SHP77 (cell line): ENCODE measurements around the gene MYO1C.
A peak's percentile ranks its signal among the peaks of the same experiment; 100 is the strongest.

Experiments used
- DNase-seq, 2 experiments: peaks; one replicate each; lab custom pipeline; 2025; lab: John Stamatoyannopoulos, UW

The MYO1C gene

GRCh38 chr17:1506649-1507267 is 14.3 kb upstream of the MYO1C start:
- no peak for DNase-seq

GRCh38 chr17:1505586-1505985 is 13.1 kb upstream of the MYO1C start:
- DNase-seq, result no peak

GRCh38 chr17:1504866-1505265 is 12.4 kb upstream of the MYO1C start:
- DNase-seq, result no peak

GRCh38 chr17:1503699-1504098 is 11.2 kb upstream of the MYO1C start:
- no peak for DNase-seq

GRCh38 chr17:1498869-1499268 is 6.4 kb upstream of the MYO1C start:
- DNase-seq, result no peak

GRCh38 chr17:1498233-1498632 is 5.7 kb upstream of the MYO1C start:
- DNase-seq, result no peak

GRCh38 chr17:1497831-1498230 is 5.3 kb upstream of the MYO1C start:
- DNase-seq, result no peak

- DNase-seq, result no peak
Observed at GRCh38 chr17:1496869-1497268, 4.4 kb upstream of the MYO1C start.

GRCh38 chr17:1495265-1495989 is 2.9 kb upstream of the MYO1C start:
- no peak for DNase-seq

GRCh38 chr17:1494736-1495253 is 2.3 kb upstream of the MYO1C start:
- DNase-seq, result no peak

- DNase-seq, result no peak
Observed at GRCh38 chr17:1494203-1494602, 1.7 kb upstream of the MYO1C start.

- DNase-seq, result no peak
Observed at GRCh38 chr17:1493291-1493980, 950 bp upstream of the MYO1C start.

- peak in 1 of 2 experiments; percentile 37 for DNase-seq
Observed at GRCh38 chr17:1491443-1492248, 840 bp downstream of the MYO1C start.

GRCh38 chr17:1490643-1491442 is 1.6 kb downstream of the MYO1C start:
- DNase-seq, result peak; percentile 40 to 47

- no peak for DNase-seq
Observed at GRCh38 chr17:1488826-1489270, 3.6 kb downstream of the MYO1C start.

GRCh38 chr17:1487939-1488825 is 4.3 kb downstream of the MYO1C start:
- DNase-seq, result peak in 1 of 2 experiments; percentile 65

GRCh38 chr17:1486802-1487695 is 5.4 kb downstream of the MYO1C start:
- peak in 1 of 2 experiments; percentile 11 for DNase-seq

GRCh38 chr17:1485423-1486376 is 6.8 kb downstream of the MYO1C start:
- DNase-seq, result peak; percentile 35 to 62
